Measurements from ENCODE around the gene DCTN5.

DNA sequence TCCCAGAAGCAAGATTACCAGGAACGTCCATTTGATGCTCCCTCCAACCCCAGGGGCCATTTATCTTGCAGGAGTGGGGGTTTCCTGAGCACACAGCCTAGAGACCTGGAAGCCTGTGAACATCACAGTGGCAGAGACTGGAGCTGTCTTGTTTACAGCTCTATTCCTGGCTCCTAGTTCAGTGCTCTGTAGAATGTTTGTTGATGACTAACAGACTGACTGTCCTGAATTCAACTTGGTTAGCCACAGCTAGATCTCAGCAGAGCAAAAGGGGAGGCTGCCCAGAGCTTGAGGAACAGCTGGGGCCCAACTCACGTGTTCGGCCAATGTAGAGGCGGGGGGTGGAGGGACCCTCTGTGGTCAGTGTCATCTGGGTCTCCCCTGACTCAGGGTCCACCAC lies 65.2 kb downstream of the DCTN5 start:
- TF ChIP-seq, protein P1, sequence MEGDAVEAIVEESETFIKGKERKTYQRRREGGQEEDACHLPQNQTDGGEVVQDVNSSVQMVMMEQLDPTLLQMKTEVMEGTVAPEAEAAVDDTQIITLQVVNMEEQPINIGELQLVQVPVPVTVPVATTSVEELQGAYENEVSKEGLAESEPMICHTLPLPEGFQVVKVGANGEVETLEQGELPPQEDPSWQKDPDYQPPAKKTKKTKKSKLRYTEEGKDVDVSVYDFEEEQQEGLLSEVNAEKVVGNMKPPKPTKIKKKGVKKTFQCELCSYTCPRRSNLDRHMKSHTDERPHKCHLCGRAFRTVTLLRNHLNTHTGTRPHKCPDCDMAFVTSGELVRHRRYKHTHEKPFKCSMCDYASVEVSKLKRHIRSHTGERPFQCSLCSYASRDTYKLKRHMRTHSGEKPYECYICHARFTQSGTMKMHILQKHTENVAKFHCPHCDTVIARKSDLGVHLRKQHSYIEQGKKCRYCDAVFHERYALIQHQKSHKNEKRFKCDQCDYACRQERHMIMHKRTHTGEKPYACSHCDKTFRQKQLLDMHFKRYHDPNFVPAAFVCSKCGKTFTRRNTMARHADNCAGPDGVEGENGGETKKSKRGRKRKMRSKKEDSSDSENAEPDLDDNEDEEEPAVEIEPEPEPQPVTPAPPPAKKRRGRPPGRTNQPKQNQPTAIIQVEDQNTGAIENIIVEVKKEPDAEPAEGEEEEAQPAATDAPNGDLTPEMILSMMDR (IDR thresholded peaks at IDR 0.05; ENCODE audit: borderline replicate concordance, extremely low read depth, low read length, poor library complexity, severe bottlenecking), result no peak
- no peak for TF ChIP-seq EZH2 (IDR thresholded peaks at IDR 0.05; ENCODE audit: borderline replicate concordance, low read depth, low read length, severe bottlenecking)

Data from DND-41 (cell line).